Epithelial cell of esophagus (primary cell): ENCODE results near the gene SLC4A5.

Source experiments
- DNase-seq: peaks from one replicate; pipeline ENCODE4 v3.0.0; 2010; ENCODE audit warnings: low read depth
- H3K4me3 ChIP-seq: 2 replicates; pipeline ENCODE4 v1.5.1; 2011; ENCODE audit warnings: mild to moderate bottlenecking, low read length, control low read depth
- TF ChIP-seq, protein P1 (sequence below): IDR thresholded peaks from 2 replicates; pipeline ENCODE4 v1.5.1; 2011; ENCODE audit warnings: low read depth, mild to moderate bottlenecking, low read length, control low read depth, inconsistent platforms; ENCODE audit not compliant: insufficient read depth; ENCODE audit errors: missing control alignments

The SLC4A5 gene

GRCh38 chr2:74199871-74200305 is 143.3 kb downstream of the SLC4A5 start:
- DNase-seq, result no peak
- H3K4me3 ChIP-seq, result peak overlapping the region; percentile 82
- TF ChIP-seq, protein P1, sequence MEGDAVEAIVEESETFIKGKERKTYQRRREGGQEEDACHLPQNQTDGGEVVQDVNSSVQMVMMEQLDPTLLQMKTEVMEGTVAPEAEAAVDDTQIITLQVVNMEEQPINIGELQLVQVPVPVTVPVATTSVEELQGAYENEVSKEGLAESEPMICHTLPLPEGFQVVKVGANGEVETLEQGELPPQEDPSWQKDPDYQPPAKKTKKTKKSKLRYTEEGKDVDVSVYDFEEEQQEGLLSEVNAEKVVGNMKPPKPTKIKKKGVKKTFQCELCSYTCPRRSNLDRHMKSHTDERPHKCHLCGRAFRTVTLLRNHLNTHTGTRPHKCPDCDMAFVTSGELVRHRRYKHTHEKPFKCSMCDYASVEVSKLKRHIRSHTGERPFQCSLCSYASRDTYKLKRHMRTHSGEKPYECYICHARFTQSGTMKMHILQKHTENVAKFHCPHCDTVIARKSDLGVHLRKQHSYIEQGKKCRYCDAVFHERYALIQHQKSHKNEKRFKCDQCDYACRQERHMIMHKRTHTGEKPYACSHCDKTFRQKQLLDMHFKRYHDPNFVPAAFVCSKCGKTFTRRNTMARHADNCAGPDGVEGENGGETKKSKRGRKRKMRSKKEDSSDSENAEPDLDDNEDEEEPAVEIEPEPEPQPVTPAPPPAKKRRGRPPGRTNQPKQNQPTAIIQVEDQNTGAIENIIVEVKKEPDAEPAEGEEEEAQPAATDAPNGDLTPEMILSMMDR, result no peak

- H3K4me3 ChIP-seq, result peak overlapping the region; percentile 82
- TF ChIP-seq, protein P1, result no peak
- DNase-seq, result no peak
Measured at GRCh38 chr2:74199275-74199701, 143.9 kb downstream of the SLC4A5 start.

- TF ChIP-seq, protein P1, result peak; percentile 61
- H3K4me3 ChIP-seq, result peak within 1 kb of the TSS; percentile 82
- peak; percentile 99 for DNase-seq
Measured at GRCh38 chr2:74198461-74199274, 144.5 kb downstream of the SLC4A5 start, which contains the start of gene MTHFD2. MTHFD2 (plus strand) TSS chr2:74198615; CDS start chr2:74198642, 27 bp downstream.

DNA sequence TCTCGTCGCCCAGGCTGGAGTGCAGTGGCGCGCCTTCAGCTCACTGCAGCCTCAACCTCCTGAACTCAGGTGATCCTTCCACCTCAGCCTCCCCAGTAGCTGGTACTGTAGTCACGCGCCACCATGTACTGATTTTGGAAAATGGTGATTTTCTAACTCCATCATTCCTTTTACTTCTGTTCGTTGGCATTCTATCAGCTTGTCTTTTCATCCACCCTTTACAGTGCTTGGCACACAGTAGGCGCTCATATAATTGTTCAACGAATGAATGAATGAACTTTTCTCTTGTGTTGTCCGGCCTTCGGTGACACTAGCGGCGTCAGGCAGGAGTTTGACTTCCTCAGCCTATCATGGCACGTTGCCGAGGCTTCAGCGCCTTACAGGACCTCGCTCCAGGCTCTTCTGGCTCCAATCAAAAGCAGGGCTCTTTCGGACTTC is 145.2 kb downstream of the SLC4A5 start:
- H3K4me3 ChIP-seq, result peak overlapping the region; percentile 82
- TF ChIP-seq, protein P1, result no peak
- DNase-seq, result no peak

- TF ChIP-seq, protein P1, result no peak
- no peak overlapping the region for H3K4me3 ChIP-seq
- DNase-seq, result no peak
Measured at GRCh38 chr2:74197049-74197448, 146.2 kb downstream of the SLC4A5 start.

DNA sequence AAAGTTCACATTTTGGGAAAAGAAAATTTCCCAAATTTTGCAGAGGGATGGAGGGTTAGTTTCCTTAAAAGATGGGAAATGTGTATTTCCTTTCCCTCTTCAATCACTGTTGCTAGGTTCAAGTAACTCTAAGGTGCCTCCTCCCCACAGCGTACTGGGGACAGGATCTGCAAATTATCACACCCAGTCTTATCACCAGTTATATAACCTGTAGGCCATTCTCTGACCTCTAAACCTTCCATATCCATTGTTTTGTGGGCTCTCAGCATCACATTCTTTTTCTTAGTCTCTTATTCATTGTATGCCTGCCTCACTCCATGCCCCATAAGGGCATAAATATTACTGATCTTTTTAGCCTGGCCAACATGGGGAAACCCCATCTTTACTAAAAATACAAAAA is 148.4 kb downstream of the SLC4A5 start:
- DNase-seq, result no peak
- no peak overlapping the region for H3K4me3 ChIP-seq
- TF ChIP-seq, protein P1, result no peak
